Hepatocyte (in vitro differentiated cells): ENCODE data around the gene TECTB.

ENCODE experiments used
- EZH2 ChIP-seq: fragments of 200-600 bp; sonication (generic); IDR thresholded peaks from 2 replicates; pipeline ENCODE4 v1.6.1; 2016; ENCODE audit warnings: antibody characterized with exemption, mild to moderate bottlenecking, borderline replicate concordance
- TF ChIP-seq, protein P1 (sequence below): fragments of 200-600 bp; sonication (generic); IDR thresholded peaks from 2 replicates; pipeline ENCODE4 v1.5.1; 2016; ENCODE audit warnings: antibody characterized with exemption, mild to moderate bottlenecking; ENCODE audit not compliant: poor library complexity

DNA sequence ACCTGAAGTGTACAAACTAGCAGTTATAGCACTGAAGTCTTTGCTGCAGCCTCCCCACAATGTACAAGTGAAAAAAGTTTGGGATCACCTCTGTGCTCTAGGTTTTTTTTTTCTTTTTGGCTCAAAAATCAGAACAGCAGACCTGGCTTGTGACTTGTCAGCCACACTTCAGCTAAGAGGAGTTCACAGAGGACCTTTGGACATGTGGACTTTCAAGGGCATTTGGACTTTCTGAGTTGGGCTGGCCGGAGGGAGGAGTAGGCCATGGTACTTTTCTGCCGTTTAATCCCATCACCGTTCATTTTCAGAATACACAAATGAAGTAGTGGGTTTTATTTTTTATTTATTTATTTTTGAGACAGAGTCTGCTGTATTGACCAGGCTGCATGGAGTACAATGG, 68.8 kb downstream of the TECTB start:
- TF ChIP-seq, protein P1, sequence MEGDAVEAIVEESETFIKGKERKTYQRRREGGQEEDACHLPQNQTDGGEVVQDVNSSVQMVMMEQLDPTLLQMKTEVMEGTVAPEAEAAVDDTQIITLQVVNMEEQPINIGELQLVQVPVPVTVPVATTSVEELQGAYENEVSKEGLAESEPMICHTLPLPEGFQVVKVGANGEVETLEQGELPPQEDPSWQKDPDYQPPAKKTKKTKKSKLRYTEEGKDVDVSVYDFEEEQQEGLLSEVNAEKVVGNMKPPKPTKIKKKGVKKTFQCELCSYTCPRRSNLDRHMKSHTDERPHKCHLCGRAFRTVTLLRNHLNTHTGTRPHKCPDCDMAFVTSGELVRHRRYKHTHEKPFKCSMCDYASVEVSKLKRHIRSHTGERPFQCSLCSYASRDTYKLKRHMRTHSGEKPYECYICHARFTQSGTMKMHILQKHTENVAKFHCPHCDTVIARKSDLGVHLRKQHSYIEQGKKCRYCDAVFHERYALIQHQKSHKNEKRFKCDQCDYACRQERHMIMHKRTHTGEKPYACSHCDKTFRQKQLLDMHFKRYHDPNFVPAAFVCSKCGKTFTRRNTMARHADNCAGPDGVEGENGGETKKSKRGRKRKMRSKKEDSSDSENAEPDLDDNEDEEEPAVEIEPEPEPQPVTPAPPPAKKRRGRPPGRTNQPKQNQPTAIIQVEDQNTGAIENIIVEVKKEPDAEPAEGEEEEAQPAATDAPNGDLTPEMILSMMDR, result no peak
- TF ChIP-seq EZH2, result no peak
